ENCODE results near the gene SLC25A29. TPM values are rescaled to one million over a fixed set of nuclear protein-coding genes. Genes with fewer than 3 reads are reported as not detected.
A peak's percentile ranks its signal among the peaks of the same experiment; 100 is the strongest.
"Not testable (repeated sequence)": the region's sequence is repeated elsewhere in the genome, so short reads cannot be mapped to it uniquely, and the experiment has no call there.

The SLC25A29 gene
- total RNA-seq, 2 donors from 2014 or later: 24.7 to 34.0 TPM

- TF ChIP-seq CTCF (IDR thresholded peaks at IDR 0.05): no peak
- Histone ChIP-seq H3K36me3 (no peaks in the 10 kb centered on the region), H3K27ac (peak overlapping the region in 1 of 2 donors; percentile 80), H3K27me3 (no peaks in the 10 kb centered on the region), H3K4me3 (no peak overlapping the region), H3K4me1 (peaks cover 4 to 57% of the 10 kb centered on the region in 2 donors), H3K9me3 (no peaks in the 10 kb centered on the region)
- DNase-seq (ENCODE audit: low spot score): no peak
Measured at GRCh38 chr14:100298551-100299237, 7.5 kb downstream of the SLC25A29 start.

- H3K27ac ChIP-seq: peak overlapping the region; percentile 59 to 80
- no peaks in the 10 kb centered on the region for H3K27me3 ChIP-seq
- H3K4me1 ChIP-seq: peaks cover 4 to 47% of the 10 kb centered on the region in 2 donors
- no peak for TF ChIP-seq CTCF (IDR thresholded peaks at IDR 0.05)
- H3K36me3 ChIP-seq: no peaks in the 10 kb centered on the region
- peak overlapping the region in 1 of 2 donors; percentile 4 for H3K4me3 ChIP-seq
- peak; percentile 87 for DNase-seq (ENCODE audit: low spot score)
- no peaks in the 10 kb centered on the region for H3K9me3 ChIP-seq
Measured at GRCh38 chr14:100297320-100298300, 8.6 kb downstream of the SLC25A29 start.

GRCh38 chr14:100296729-100297128 is 9.5 kb downstream of the SLC25A29 start:
- not testable (repeated sequence) for H3K27me3 ChIP-seq; H3K4me3 ChIP-seq; H3K9me3 ChIP-seq; DNase-seq (ENCODE audit: low spot score); H3K36me3 ChIP-seq
- Histone ChIP-seq H3K27ac (peak overlapping the region; percentile 59 to 80), H3K4me1 (peaks cover 4 to 44% of the 10 kb centered on the region in 2 donors)

GRCh38 chr14:100296106-100296651 is 10.1 kb downstream of the SLC25A29 start:
- H3K27ac ChIP-seq: peak overlapping the region in 1 of 2 donors; percentile 80
- H3K4me1 ChIP-seq: peaks cover 4 to 44% of the 10 kb centered on the region in 2 donors
- no peaks in the 10 kb centered on the region for H3K9me3 ChIP-seq
- no peak for TF ChIP-seq CTCF (IDR thresholded peaks at IDR 0.05)
- no peak for DNase-seq (ENCODE audit: low spot score)
- peaks cover 9% of the 10 kb centered on the region for H3K36me3 ChIP-seq
- no peaks in the 10 kb centered on the region for H3K27me3 ChIP-seq
- no peak overlapping the region for H3K4me3 ChIP-seq

GRCh38 chr14:100295376-100296105 is 10.7 kb downstream of the SLC25A29 start:
- no peak for DNase-seq (ENCODE audit: low spot score)
- TF ChIP-seq CTCF (IDR thresholded peaks at IDR 0.05): no peak
- H3K36me3 ChIP-seq: peaks cover 11% of the 10 kb centered on the region
- H3K9me3 ChIP-seq: no peaks in the 10 kb centered on the region
- peaks cover 4 to 50% of the 10 kb centered on the region in 2 donors for H3K4me1 ChIP-seq
- peak overlapping the region; percentile 54 to 58 for H3K27ac ChIP-seq
- no peak overlapping the region for H3K4me3 ChIP-seq
- H3K27me3 ChIP-seq: no peaks in the 10 kb centered on the region

Measured in right atrium auricular region (tissue), 2 donors.